ENCODE data around the gene EEIG1.

GRCh38 chr9:127949827-127950512, 30.8 kb downstream of the EEIG1 start:
- TF ChIP-seq EZH2phosphoT487 (IDR thresholded peaks at IDR 0.05; ENCODE audit: low read depth) (no peak), CTCF (IDR thresholded peaks at IDR 0.05; ENCODE audit: low read depth, low read length) (no peak)
